Skeletal muscle tissue (tissue), 4 donors: ENCODE data around the gene TEC. TPM values are rescaled to one million over a fixed set of nuclear protein-coding genes. Genes with fewer than 3 reads are reported as not detected.

ENCODE experiments used
- H3K27ac ChIP-seq: one replicate; pipeline ENCODE4 v1.7.0; 2013; ENCODE audit warnings: mild to moderate bottlenecking, low read depth, low read length, inconsistent platforms
- H3K27me3 ChIP-seq, 3 donors: one replicate each; pipeline ENCODE4 v1.7.0; 2013; ENCODE audit warnings: low read length in 3 of 3; ENCODE audit not compliant: control insufficient read depth in 3 of 3, insufficient read depth in 3 of 3
- H3K36me3 ChIP-seq, 3 donors: one replicate each; pipeline ENCODE4 v1.7.0; 2013; ENCODE audit warnings: low read length in 3 of 3; ENCODE audit not compliant: control insufficient read depth in 3 of 3, insufficient read depth in 3 of 3
- H3K4me1 ChIP-seq, 3 donors: one replicate each; pipeline ENCODE4 v1.7.0; 2013; ENCODE audit warnings: low read length in 3 of 3, mild to moderate bottlenecking in 3 of 3; ENCODE audit not compliant: control insufficient read depth in 3 of 3, insufficient read depth in 3 of 3
- H3K4me3 ChIP-seq, 3 donors: one replicate each; pipeline ENCODE4 v1.7.0; 2013; ENCODE audit warnings: low read length in 3 of 3
- H3K9ac ChIP-seq, 3 donors: one replicate each; pipeline ENCODE4 v1.7.0; 2013; ENCODE audit warnings: low read length in 3 of 3, mild to moderate bottlenecking in 3 of 3, moderate library complexity in 2 of 3, low read depth in 1 of 3
- H3K9me3 ChIP-seq, 3 donors: one replicate each; pipeline ENCODE4 v1.7.0; 2013; ENCODE audit warnings: low read length in 3 of 3; ENCODE audit not compliant: control insufficient read depth in 3 of 3
- total RNA-seq: library from RNA; depleted of rRNA; stranded (reverse); fragments of >200 nt; gene quantifications from one replicate; pipeline ENCODE4 v1.2.3, GENCODE V29; 2014
- donor health status: Osteomylitis.

TEC gene
- total RNA-seq, 1 donor from 2014 or later: 0.52 TPM

GRCh38 chr4:48157271-48157670 is 112.4 kb downstream of the TEC start:
- no peak overlapping the region for H3K9ac ChIP-seq
- H3K4me1 ChIP-seq: no peaks in the 10 kb centered on the region
- no peaks in the 10 kb centered on the region for H3K27me3 ChIP-seq
- no peak overlapping the region for H3K27ac ChIP-seq
- H3K4me3 ChIP-seq: no peak overlapping the region
- peaks cover 2 to 13% (median 12%) of the 10 kb centered on the region in 3 donors for H3K36me3 ChIP-seq
- H3K9me3 ChIP-seq: peaks cover 0 to 9% (median 0%) of the 10 kb centered on the region in 3 donors

GRCh38 chr4:48156423-48156822 is 113.2 kb downstream of the TEC start:
- Histone ChIP-seq H3K36me3 (peaks cover 2 to 13% (median 12%) of the 10 kb centered on the region in 3 donors), H3K4me3 (no peak overlapping the region), H3K27me3 (no peaks in the 10 kb centered on the region), H3K27ac (no peak overlapping the region), H3K9ac (no peak overlapping the region), H3K4me1 (no peaks in the 10 kb centered on the region), H3K9me3 (peaks cover 0 to 9% (median 0%) of the 10 kb centered on the region in 3 donors)

GRCh38 chr4:48153791-48154550 is 115.7 kb downstream of the TEC start:
- peaks cover 2 to 15% (median 12%) of the 10 kb centered on the region in 3 donors for H3K36me3 ChIP-seq
- H3K4me3 ChIP-seq: no peak overlapping the region
- no peak overlapping the region for H3K27ac ChIP-seq
- H3K27me3 ChIP-seq: no peaks in the 10 kb centered on the region
- no peak overlapping the region for H3K9ac ChIP-seq
- no peaks in the 10 kb centered on the region for H3K4me1 ChIP-seq
- H3K9me3 ChIP-seq: peaks cover 0 to 9% (median 0%) of the 10 kb centered on the region in 3 donors

GRCh38 chr4:48152259-48152658 is 117.4 kb downstream of the TEC start:
- Histone ChIP-seq H3K4me1 (no peaks in the 10 kb centered on the region), H3K9ac (no peak overlapping the region), H3K36me3 (peaks cover 2 to 15% (median 12%) of the 10 kb centered on the region in 3 donors), H3K4me3 (no peak overlapping the region), H3K27ac (no peak overlapping the region), H3K27me3 (no peaks in the 10 kb centered on the region), H3K9me3 (peaks cover 0 to 9% (median 0%) of the 10 kb centered on the region in 3 donors)

GRCh38 chr4:48149827-48150370 is 119.7 kb downstream of the TEC start:
- Histone ChIP-seq H3K27me3 (no peaks in the 10 kb centered on the region), H3K4me3 (no peak overlapping the region), H3K4me1 (no peaks in the 10 kb centered on the region), H3K27ac (no peak overlapping the region), H3K9me3 (peaks cover 0 to 7% (median 0%) of the 10 kb centered on the region in 3 donors), H3K36me3 (peaks cover 0 to 7% (median 0%) of the 10 kb centered on the region in 3 donors), H3K9ac (no peak overlapping the region)

GRCh38 chr4:48147621-48148020 is 122.0 kb downstream of the TEC start:
- H3K27me3 ChIP-seq: no peaks in the 10 kb centered on the region
- H3K4me1 ChIP-seq: no peaks in the 10 kb centered on the region
- H3K9me3 ChIP-seq: no peaks in the 10 kb centered on the region
- H3K4me3 ChIP-seq: no peak overlapping the region
- H3K36me3 ChIP-seq: peaks cover 0 to 3% (median 0%) of the 10 kb centered on the region in 3 donors
- no peak overlapping the region for H3K9ac ChIP-seq
- H3K27ac ChIP-seq: no peak overlapping the region

- Histone ChIP-seq H3K4me1 (no peaks in the 10 kb centered on the region), H3K27ac (no peak overlapping the region), H3K9ac (no peak overlapping the region), H3K27me3 (no peaks in the 10 kb centered on the region), H3K36me3 (peaks cover 0 to 8% (median 4%) of the 10 kb centered on the region in 3 donors), H3K4me3 (no peak overlapping the region), H3K9me3 (no peaks in the 10 kb centered on the region)
Observed at GRCh38 chr4:48141048-48141447, 128.6 kb downstream of the TEC start.

GRCh38 chr4:48139691-48140090 is 129.9 kb downstream of the TEC start:
- Histone ChIP-seq H3K36me3 (peaks cover 0 to 14% (median 8%) of the 10 kb centered on the region in 3 donors), H3K27ac (no peak overlapping the region), H3K4me3 (no peak overlapping the region), H3K27me3 (no peaks in the 10 kb centered on the region), H3K9me3 (no peaks in the 10 kb centered on the region), H3K4me1 (no peaks in the 10 kb centered on the region), H3K9ac (no peak overlapping the region)

- Histone ChIP-seq H3K4me1 (no peaks in the 10 kb centered on the region), H3K27me3 (no peaks in the 10 kb centered on the region), H3K9me3 (no peaks in the 10 kb centered on the region), H3K27ac (no peak overlapping the region), H3K4me3 (no peak overlapping the region), H3K36me3 (peaks cover 0 to 14% (median 8%) of the 10 kb centered on the region in 3 donors), H3K9ac (no peak overlapping the region)
Observed at GRCh38 chr4:48138936-48139335, 130.7 kb downstream of the TEC start.

GRCh38 chr4:48138511-48138910 is 131.1 kb downstream of the TEC start:
- no peaks in the 10 kb centered on the region for H3K27me3 ChIP-seq
- H3K4me3 ChIP-seq: no peak overlapping the region
- H3K4me1 ChIP-seq: no peaks in the 10 kb centered on the region
- H3K9me3 ChIP-seq: no peaks in the 10 kb centered on the region
- H3K27ac ChIP-seq: no peak overlapping the region
- no peak overlapping the region for H3K9ac ChIP-seq
- H3K36me3 ChIP-seq: peaks cover 0 to 14% (median 8%) of the 10 kb centered on the region in 3 donors
